Panc1 (cell line): ENCODE measurements around the gene TBPL2. TPM values are rescaled to one million over a fixed set of nuclear protein-coding genes. Genes with fewer than 3 reads are reported as not detected.

Source experiments
- ATAC-seq: fragments of 200-7000 bp; cut with Tn5 transposase; 2 replicates; pipeline ENCODE4 v1.9.1; 2020; ENCODE audit warnings: mild to moderate bottlenecking, moderate library complexity
- BruUV-seq: library from RNA; stranded (reverse); fragments of 400-500 nt; replicated peaks from 2 replicates; lab custom pipeline; 2021; lab: Mats Ljungman, UMichigan
- CTCF ChIA-PET: fragments of 300-600 bp; sonication (Branson Sonifier 250); formaldehyde crosslinking; loops from one replicate; lab custom pipeline; 2022; ENCODE audit warnings: antibody characterized with exemption; lab: Charles Lee
- POLR2A ChIA-PET: fragments of 300-600 bp; sonication (Branson Sonifier 250); formaldehyde crosslinking; loops from one replicate; lab custom pipeline; 2022; ENCODE audit warnings: antibody characterized with exemption; lab: Charles Lee
- DNase-seq: peaks from one replicate; pipeline ENCODE4 v3.0.0-alpha.2; 2010; ENCODE audit warnings: low read depth, low spot score
- H3K27ac ChIP-seq: 2 replicates; pipeline ENCODE4 v1.5.1; 2011; ENCODE audit warnings: mild to moderate bottlenecking, low read length, inconsistent platforms
- H3K27me3 ChIP-seq: fragments of 200-500 bp; sonication (Bioruptor generic); 2 replicates; pipeline ENCODE4 v1.6.0; 2014; ENCODE audit warnings: low read length, inconsistent platforms; ENCODE audit not compliant: control insufficient read depth, insufficient read depth
- H3K36me3 ChIP-seq: fragments of 200-500 bp; sonication (Bioruptor generic); 2 replicates; pipeline ENCODE4 v1.5.1; 2014; ENCODE audit warnings: inconsistent platforms, mild to moderate bottlenecking, low read length, moderate library complexity; ENCODE audit not compliant: control insufficient read depth, insufficient read depth
- H3K4me1 ChIP-seq: 2 replicates; pipeline ENCODE4 v1.5.1; 2011; ENCODE audit warnings: inconsistent platforms, mild to moderate bottlenecking, low read length, moderate library complexity; ENCODE audit not compliant: control insufficient read depth, insufficient read depth
- H3K4me3 ChIP-seq, 2 experiments: 2 replicates each; pipeline ENCODE4 v1.5.1; 2011 to 2012; ENCODE audit warnings: low read depth in 2 of 2, low read length in 2 of 2, mild to moderate bottlenecking in 2 of 2, inconsistent platforms in 1 of 2, moderate library complexity in 1 of 2
- H3K9me3 ChIP-seq: fragments of 200-500 bp; sonication (Bioruptor generic); 2 replicates; pipeline ENCODE4 v1.5.1; 2014; ENCODE audit warnings: low read depth, mild to moderate bottlenecking, inconsistent platforms, low read length, moderate library complexity; ENCODE audit not compliant: control insufficient read depth, insufficient read depth
- CTCF ChIP-seq: fragments of 450-650 bp; IDR thresholded peaks from 2 replicates; pipeline ENCODE4 v1.5.1; 2017; ENCODE audit warnings: mild to moderate bottlenecking
- POLR2AphosphoS5 ChIP-seq: IDR thresholded peaks from 2 replicates; pipeline ENCODE4 v1.6.1; 2012; ENCODE audit warnings: mild to moderate bottlenecking, low read depth, low read length, moderate library complexity
- REST ChIP-seq, 2 experiments: IDR thresholded peaks; 2 replicates each; pipeline ENCODE4 v1.6.1; 2011 to 2012; ENCODE audit warnings: low read depth in 2 of 2, control low read depth in 1 of 2, low read length in 1 of 2, mild to moderate bottlenecking in 1 of 2, moderate library complexity in 1 of 2; ENCODE audit not compliant: insufficient read depth in 1 of 2
- SIN3A ChIP-seq: IDR thresholded peaks from 2 replicates; pipeline ENCODE4 v1.6.1; 2012; ENCODE audit warnings: low read depth, mild to moderate bottlenecking, low read length, moderate library complexity, borderline replicate concordance; ENCODE audit not compliant: insufficient read depth
- TCF7L2 ChIP-seq: IDR thresholded peaks from 2 replicates; pipeline ENCODE4 v1.6.1; 2011; ENCODE audit warnings: mild to moderate bottlenecking, low read depth, low read length, inconsistent platforms
- in situ Hi-C: cut with HindIII; loops from 2 replicates; pipeline ENCODE4 v1.10.0; 2016; ENCODE audit warnings: low sequenced_read_pairs, low pct_unique_long_range_greater_than_20kb
- intact Hi-C: fragments of 100-400 bp; cut with micrococcal nuclease; formaldehyde crosslinking; loops from one replicate; pipeline ENCODE4 v1.10.0; 2022; ENCODE audit not compliant: unreplicated experiment
- total RNA-seq: library from RNA; stranded (reverse); gene quantifications from one replicate; pipeline ENCODE4 v1.2.1, GENCODE V29; 2021; ENCODE audit not compliant: unreplicated experiment

The TBPL2 gene
- total RNA-seq, 1 experiment from 2014 or later, result not detected

DNA sequence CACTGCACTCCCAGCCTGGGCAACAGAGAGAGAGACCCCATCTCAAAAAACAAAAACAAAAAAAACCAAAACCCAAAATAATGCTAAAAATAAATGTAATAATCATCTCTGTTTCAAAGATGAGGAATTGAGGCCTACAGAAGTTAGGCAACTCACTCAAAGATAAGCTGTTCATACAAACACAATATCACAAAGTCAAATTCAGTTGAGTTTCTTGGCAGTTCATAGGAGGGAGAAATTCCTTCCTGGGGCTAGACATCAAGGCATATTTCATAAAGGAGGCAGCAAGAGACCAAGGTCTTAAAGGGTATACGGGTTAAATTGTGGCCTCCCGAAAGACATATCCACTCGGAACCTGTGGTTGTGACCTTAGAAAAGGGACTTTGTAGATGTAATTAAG, 8.7 kb upstream of the TBPL2 start:
- in situ Hi-C loops (no loop called here), intact Hi-C loops (loop anchor here (5.0 kb wide), 1 partner anchor 138 kb away; no protein-coding TSS in a partner anchor)
- no peaks in the 10 kb centered on the region for H3K36me3 ChIP-seq
- no TSS peak for BruUV-seq
- TF ChIP-seq POLR2AphosphoS5, result no peak
- no peak for TF ChIP-seq SIN3A
- TF ChIP-seq CTCF, result no peak
- TF ChIP-seq REST (IDR thresholded peaks at IDR 0.05; ENCODE audit: insufficient read depth in 1 of 2, low read depth in 2 of 2, low read length in 1 of 2), result no peak
- no peak for TF ChIP-seq TCF7L2
- ChIA-PET CTCF (no interaction called here), POLR2A (no interaction called here)
- no peak overlapping the region for H3K4me3 ChIP-seq
- ATAC-seq (no peak), DNase-seq (no peak)
- peaks cover 82% of the 10 kb centered on the region for H3K4me1 ChIP-seq
- H3K27me3 ChIP-seq, result no peaks in the 10 kb centered on the region
- H3K9me3 ChIP-seq, result no peaks in the 10 kb centered on the region
- H3K27ac ChIP-seq, result peak overlapping the region; percentile 99

GRCh38 chr14:55448141-55448614, 7.8 kb upstream of the TBPL2 start:
- Histone ChIP-seq H3K27me3 (no peaks in the 10 kb centered on the region), H3K9me3 (no peaks in the 10 kb centered on the region), H3K36me3 (no peaks in the 10 kb centered on the region), H3K4me3 (no peak overlapping the region), H3K27ac (peak overlapping the region; percentile 99), H3K4me1 (peaks cover 73% of the 10 kb centered on the region)
- CTCF ChIA-PET, result no interaction called here
- POLR2A ChIA-PET, result interaction anchor here (0.6 kb wide), 1 partner anchor 106 kb away, joined by 6 read pairs; no protein-coding TSS in a partner anchor
- DNase-seq, result peak; percentile 92
- no TSS peak for BruUV-seq
- intact Hi-C loops (loop anchor here (5.0 kb wide), 1 partner anchor 139 kb away; no protein-coding TSS in a partner anchor), in situ Hi-C loops (no loop called here)
- peak; percentile 95 for ATAC-seq
- TF ChIP-seq POLR2AphosphoS5 (peak; percentile 82), CTCF (no peak), REST (IDR thresholded peaks at IDR 0.05; ENCODE audit: insufficient read depth in 1 of 2, low read depth in 2 of 2, low read length in 1 of 2) (0 out of 4 replicates have a peak, but pooled peaks of 1 of the 2 experiments have one; percentile 22), SIN3A (no peak), TCF7L2 (peak; percentile 89)
